Muscle layer of colon (tissue), 2 donors: ENCODE measurements around the gene DDX23.

Experiments used
- H3K27ac ChIP-seq: one replicate; pipeline ENCODE4 v1.7.0; 2013; ENCODE audit warnings: low read depth, mild to moderate bottlenecking, low read length, moderate library complexity
- H3K27me3 ChIP-seq, 2 donors: one replicate each; pipeline ENCODE4 v1.7.0; 2013; ENCODE audit warnings: low read length in 2 of 2, mild to moderate bottlenecking in 2 of 2; ENCODE audit not compliant: insufficient read depth in 2 of 2, control insufficient read depth in 1 of 2
- H3K36me3 ChIP-seq: one replicate; pipeline ENCODE4 v1.7.0; 2013; ENCODE audit warnings: mild to moderate bottlenecking, low read length; ENCODE audit not compliant: insufficient read depth
- H3K4me1 ChIP-seq: one replicate; pipeline ENCODE4 v1.7.0; 2013; ENCODE audit warnings: mild to moderate bottlenecking, low read length; ENCODE audit not compliant: insufficient read depth
- H3K4me3 ChIP-seq, 2 donors: one replicate each; pipeline ENCODE4 v1.7.0; 2013; ENCODE audit warnings: low read length in 2 of 2, low read depth in 1 of 2, mild to moderate bottlenecking in 1 of 2, moderate library complexity in 1 of 2
- H3K9ac ChIP-seq: one replicate; pipeline ENCODE4 v1.7.0; 2013; ENCODE audit warnings: low read length
- H3K9me3 ChIP-seq: one replicate; pipeline ENCODE4 v1.7.0; 2013; ENCODE audit warnings: mild to moderate bottlenecking, low read length
- donor health status: abdominal sarcoma.
- donor health status: Adenocarcinoma of cecum.

Gene DDX23

DNA sequence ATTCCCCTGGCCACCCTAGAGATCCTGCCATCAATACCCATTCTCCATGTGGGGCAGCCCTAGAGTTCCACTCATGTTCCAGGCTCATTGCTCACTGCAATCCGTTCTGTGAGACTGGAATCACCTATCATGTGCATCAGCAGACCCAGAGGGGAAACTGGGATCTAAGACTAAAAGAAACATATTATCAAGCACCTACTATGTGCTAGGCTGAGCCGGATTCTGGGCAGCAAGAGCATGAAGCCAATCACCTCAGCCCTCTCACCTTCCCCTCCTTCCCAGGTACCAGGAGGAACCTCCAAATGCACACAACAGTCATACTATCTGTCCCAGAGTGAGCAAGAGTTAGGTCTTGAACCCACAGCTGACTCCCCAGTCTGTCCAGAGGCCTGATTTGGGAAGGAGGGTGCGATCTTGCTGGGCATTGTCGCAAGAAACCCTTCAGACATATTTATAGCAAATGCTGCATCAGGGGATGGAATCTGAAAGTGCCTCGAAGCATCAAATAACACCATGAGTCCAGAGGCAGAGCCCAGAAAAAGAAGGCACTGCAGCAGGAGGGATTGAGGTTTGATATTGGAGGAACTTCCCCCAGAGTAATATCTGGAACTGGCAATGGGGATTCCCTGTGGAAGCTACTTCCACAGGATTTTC is 40.4 kb downstream of the DDX23 start:
- no peak overlapping the region for H3K9ac ChIP-seq
- peaks cover 25% of the 10 kb centered on the region for H3K4me1 ChIP-seq
- no peaks in the 10 kb centered on the region for H3K36me3 ChIP-seq
- H3K27ac ChIP-seq, result no peak overlapping the region
- H3K4me3 ChIP-seq, result no peak overlapping the region
- H3K27me3 ChIP-seq, result no peaks in the 10 kb centered on the region
- no peaks in the 10 kb centered on the region for H3K9me3 ChIP-seq

DNA sequence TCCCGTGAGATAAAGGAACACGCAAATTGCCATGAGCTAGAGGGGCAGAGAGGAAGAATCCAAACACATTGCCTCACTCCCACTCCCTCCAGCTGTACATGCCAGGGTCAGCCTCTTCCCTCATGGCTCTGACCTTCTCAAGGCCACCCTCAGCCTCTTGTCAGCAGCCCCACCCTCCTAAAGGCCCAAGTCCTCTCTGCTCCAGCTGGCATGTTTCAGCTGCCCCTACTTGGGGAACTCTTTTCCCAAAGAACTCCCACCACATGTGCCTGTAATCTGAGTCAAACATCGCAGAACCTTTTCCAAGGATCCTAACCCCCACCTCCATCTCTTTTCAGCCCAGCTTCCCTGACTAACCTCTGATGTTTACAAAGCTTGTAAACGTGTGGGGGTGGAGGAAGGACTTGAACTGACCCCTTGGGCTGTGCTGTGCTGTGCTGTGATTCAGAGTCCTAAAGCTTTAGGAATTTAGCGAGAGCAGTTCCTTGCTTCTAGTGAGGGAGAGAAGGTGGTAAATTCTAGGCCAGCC is 41.0 kb downstream of the DDX23 start:
- H3K27me3 ChIP-seq, result no peaks in the 10 kb centered on the region
- no peak overlapping the region for H3K27ac ChIP-seq
- no peaks in the 10 kb centered on the region for H3K9me3 ChIP-seq
- H3K4me3 ChIP-seq, result no peak overlapping the region
- H3K4me1 ChIP-seq, result peaks cover 20% of the 10 kb centered on the region
- no peaks in the 10 kb centered on the region for H3K36me3 ChIP-seq
- H3K9ac ChIP-seq, result no peak overlapping the region

GRCh38 chr12:48807981-48808380 is 44.0 kb downstream of the DDX23 start:
- H3K9me3 ChIP-seq, result no peaks in the 10 kb centered on the region
- peaks cover 8% of the 10 kb centered on the region for H3K4me1 ChIP-seq
- no peak overlapping the region for H3K4me3 ChIP-seq
- H3K36me3 ChIP-seq, result no peaks in the 10 kb centered on the region
- no peaks in the 10 kb centered on the region for H3K27me3 ChIP-seq
- no peak overlapping the region for H3K9ac ChIP-seq
- H3K27ac ChIP-seq, result no peak overlapping the region

GRCh38 chr12:48803675-48804074 is 48.3 kb downstream of the DDX23 start:
- Histone ChIP-seq H3K4me1 (no peaks in the 10 kb centered on the region), H3K27ac (no peak overlapping the region), H3K9me3 (no peaks in the 10 kb centered on the region), H3K27me3 (peaks cover 0 to 13% of the 10 kb centered on the region in 2 donors), H3K9ac (no peak overlapping the region), H3K36me3 (no peaks in the 10 kb centered on the region), H3K4me3 (no peak overlapping the region)

DNA sequence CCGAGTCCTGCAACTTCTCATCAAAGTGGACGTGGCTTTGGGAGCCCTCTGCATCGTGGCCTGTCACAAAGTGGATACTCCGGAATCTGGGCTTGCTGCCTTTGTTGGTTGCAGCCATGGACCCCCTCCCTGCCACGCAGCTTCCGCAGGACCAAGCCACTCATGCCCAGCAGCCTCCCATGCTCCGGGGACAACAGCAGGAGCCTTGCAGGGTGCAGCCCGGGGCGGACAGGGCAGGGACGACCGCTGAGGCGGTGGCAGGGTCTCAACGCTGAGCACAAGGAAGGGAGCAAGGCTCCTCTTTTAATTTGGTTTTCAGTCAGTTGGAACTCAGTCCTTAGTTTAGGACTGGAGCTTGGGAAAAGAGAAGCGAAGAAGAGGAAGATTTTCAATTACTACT is 51.0 kb downstream of the DDX23 start:
- H3K27me3 ChIP-seq, result peaks cover 0 to 13% of the 10 kb centered on the region in 2 donors
- no peaks in the 10 kb centered on the region for H3K9me3 ChIP-seq
- no peak overlapping the region for H3K4me3 ChIP-seq
- no peak overlapping the region for H3K27ac ChIP-seq
- H3K9ac ChIP-seq, result no peak overlapping the region
- no peaks in the 10 kb centered on the region for H3K36me3 ChIP-seq
- peaks cover 1% of the 10 kb centered on the region for H3K4me1 ChIP-seq

DNA sequence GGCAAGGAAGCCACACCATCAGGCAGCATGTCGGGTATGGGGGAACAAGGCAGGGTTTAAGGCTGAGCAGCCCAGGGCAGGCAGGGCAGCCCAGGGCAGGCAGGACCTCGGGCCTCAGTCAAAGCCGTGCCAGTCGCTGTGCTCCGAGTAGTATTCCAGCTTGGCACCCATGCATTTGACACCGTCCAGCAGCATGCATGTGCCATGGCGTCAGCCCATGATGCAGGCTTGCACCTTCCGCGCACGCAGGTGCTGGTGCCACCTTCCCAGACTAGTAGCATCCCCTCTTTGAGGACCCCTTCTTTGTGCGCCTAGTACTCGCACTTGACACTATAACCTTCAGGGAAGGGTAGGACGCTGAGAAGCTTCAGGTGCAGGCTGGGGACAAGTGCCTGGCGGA is 51.5 kb downstream of the DDX23 start:
- no peaks in the 10 kb centered on the region for H3K9me3 ChIP-seq
- H3K4me3 ChIP-seq, result no peak overlapping the region
- no peaks in the 10 kb centered on the region for H3K36me3 ChIP-seq
- H3K9ac ChIP-seq, result no peak overlapping the region
- H3K4me1 ChIP-seq, result peaks cover 6% of the 10 kb centered on the region
- no peak overlapping the region for H3K27ac ChIP-seq
- H3K27me3 ChIP-seq, result peaks cover 0 to 13% of the 10 kb centered on the region in 2 donors

DNA sequence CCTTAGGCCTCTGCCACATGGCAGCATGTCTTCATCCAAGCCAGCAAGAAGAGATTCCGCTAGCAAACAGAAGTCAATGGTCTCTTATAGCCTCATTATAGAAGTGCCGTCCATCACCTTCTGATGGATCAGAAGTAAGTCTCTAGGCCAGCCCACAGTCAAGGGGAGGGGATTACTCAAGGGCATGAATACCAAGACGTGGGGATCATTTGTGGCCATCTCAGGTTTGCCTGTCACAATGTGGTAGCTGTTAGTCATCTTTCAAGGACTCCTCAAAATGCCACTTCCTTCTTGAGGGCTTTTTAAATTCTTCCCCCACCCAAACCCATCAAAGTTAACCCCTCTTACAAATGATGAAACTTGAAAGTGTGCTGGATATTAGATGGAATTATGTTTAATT is 55.0 kb downstream of the DDX23 start:
- H3K36me3 ChIP-seq, result no peaks in the 10 kb centered on the region
- H3K4me1 ChIP-seq, result peaks cover 6% of the 10 kb centered on the region
- no peak overlapping the region for H3K4me3 ChIP-seq
- no peaks in the 10 kb centered on the region for H3K9me3 ChIP-seq
- H3K9ac ChIP-seq, result no peak overlapping the region
- peaks cover 0 to 13% of the 10 kb centered on the region in 2 donors for H3K27me3 ChIP-seq
- H3K27ac ChIP-seq, result no peak overlapping the region

GRCh38 chr12:48795550-48796455 is 56.2 kb downstream of the DDX23 start:
- H3K9me3 ChIP-seq, result no peaks in the 10 kb centered on the region
- H3K9ac ChIP-seq, result no peak overlapping the region
- H3K4me3 ChIP-seq, result no peak overlapping the region
- peaks cover 6% of the 10 kb centered on the region for H3K4me1 ChIP-seq
- H3K27ac ChIP-seq, result no peak overlapping the region
- peaks cover 0 to 9% of the 10 kb centered on the region in 2 donors for H3K27me3 ChIP-seq
- H3K36me3 ChIP-seq, result no peaks in the 10 kb centered on the region

DNA sequence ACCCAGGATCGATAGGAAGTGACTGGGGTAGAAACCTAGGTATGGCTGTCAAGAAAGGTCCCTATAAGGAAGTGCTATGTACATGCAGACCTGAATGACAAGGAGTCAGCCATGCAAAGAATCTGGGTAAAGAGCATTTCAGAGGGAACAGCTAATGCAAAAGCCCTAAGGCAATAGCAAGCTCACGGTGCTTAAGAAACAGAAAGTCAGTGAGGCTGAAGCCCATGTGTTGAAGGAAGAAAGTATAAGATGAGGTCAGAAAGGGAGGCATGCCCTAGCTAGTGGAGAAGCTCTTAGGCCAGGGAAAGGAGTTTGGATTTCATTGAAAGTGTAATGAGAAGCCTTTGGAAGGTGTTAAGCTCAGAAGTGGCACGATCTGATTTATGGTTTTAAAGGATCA is 57.1 kb downstream of the DDX23 start:
- Histone ChIP-seq H3K9me3 (no peaks in the 10 kb centered on the region), H3K4me3 (no peak overlapping the region), H3K9ac (no peak overlapping the region), H3K27ac (no peak overlapping the region), H3K4me1 (peaks cover 6% of the 10 kb centered on the region), H3K36me3 (no peaks in the 10 kb centered on the region), H3K27me3 (no peaks in the 10 kb centered on the region)

- no peaks in the 10 kb centered on the region for H3K27me3 ChIP-seq
- H3K36me3 ChIP-seq, result no peaks in the 10 kb centered on the region
- peaks cover 6% of the 10 kb centered on the region for H3K4me1 ChIP-seq
- no peaks in the 10 kb centered on the region for H3K9me3 ChIP-seq
- no peak overlapping the region for H3K27ac ChIP-seq
- H3K9ac ChIP-seq, result no peak overlapping the region
- no peak overlapping the region for H3K4me3 ChIP-seq
Observed at GRCh38 chr12:48793696-48794095, 58.3 kb downstream of the DDX23 start.

GRCh38 chr12:48789858-48790326 is 62.1 kb downstream of the DDX23 start:
- Histone ChIP-seq H3K27ac (peak overlapping the region; percentile 63), H3K4me1 (peaks cover 15% of the 10 kb centered on the region), H3K9me3 (no peaks in the 10 kb centered on the region), H3K36me3 (no peaks in the 10 kb centered on the region), H3K9ac (no peak overlapping the region), H3K27me3 (no peaks in the 10 kb centered on the region), H3K4me3 (peak overlapping the region; percentile 39 to 99)
